Hepatocyte (in vitro differentiated cells): ENCODE measurements around the gene PRRT1B. TPM values are rescaled to one million over a fixed set of nuclear protein-coding genes. Genes with fewer than 3 reads are reported as not detected.

Experiments
- DNase-seq: peaks from one replicate; pipeline ENCODE4 v3.0.0-alpha.2; 2016; ENCODE audit warnings: low spot score
- H2AFZ ChIP-seq: fragments of 200-600 bp; sonication (generic); 2 replicates; pipeline ENCODE4 v1.6.0; 2016; ENCODE audit warnings: antibody characterized with exemption, mild to moderate bottlenecking
- H3K27ac ChIP-seq: fragments of 200-600 bp; sonication (generic); 2 replicates; pipeline ENCODE4 v1.5.1; 2016; ENCODE audit warnings: mild to moderate bottlenecking
- H3K27me3 ChIP-seq: fragments of 200-600 bp; sonication (generic); 2 replicates; pipeline ENCODE4 v1.6.1; 2016
- H3K36me3 ChIP-seq: fragments of 200-600 bp; sonication (generic); replicated peaks from 2 replicates; pipeline ENCODE4 v1.5.1; 2016; ENCODE audit warnings: low read depth; ENCODE audit not compliant: insufficient read depth
- H3K4me1 ChIP-seq: fragments of 200-600 bp; sonication (generic); 2 replicates; pipeline ENCODE4 v1.5.1; 2016; ENCODE audit warnings: mild to moderate bottlenecking, moderate library complexity; ENCODE audit not compliant: insufficient read depth
- H3K4me2 ChIP-seq: fragments of 200-600 bp; sonication (generic); 2 replicates; pipeline ENCODE4 v1.6.0; 2016
- H3K4me3 ChIP-seq: fragments of 200-600 bp; sonication (generic); 2 replicates; pipeline ENCODE4 v1.5.1; 2016; ENCODE audit warnings: mild to moderate bottlenecking
- H3K79me2 ChIP-seq: fragments of 200-600 bp; sonication (generic); 2 replicates; pipeline ENCODE4 v1.6.0; 2017; ENCODE audit warnings: mild to moderate bottlenecking
- H3K9me2 ChIP-seq: fragments of 200-600 bp; sonication (generic); replicated peaks from 2 replicates; pipeline ENCODE4 v1.6.0; 2017; ENCODE audit warnings: mild to moderate bottlenecking; ENCODE audit not compliant: insufficient read depth
- H3K9me3 ChIP-seq: fragments of 200-600 bp; sonication (generic); 2 replicates; pipeline ENCODE4 v1.5.1; 2016; ENCODE audit warnings: low read depth, mild to moderate bottlenecking
- H4K20me1 ChIP-seq: fragments of 200-600 bp; sonication (generic); 2 replicates; pipeline ENCODE4 v1.6.0; 2016; ENCODE audit warnings: mild to moderate bottlenecking; ENCODE audit not compliant: insufficient read depth, poor library complexity, severe bottlenecking
- EZH2 ChIP-seq: fragments of 200-600 bp; sonication (generic); IDR thresholded peaks from 2 replicates; pipeline ENCODE4 v1.6.1; 2016; ENCODE audit warnings: antibody characterized with exemption, mild to moderate bottlenecking, borderline replicate concordance
- EZH2phosphoT487 ChIP-seq: fragments of 200-600 bp; sonication (generic); IDR thresholded peaks from one replicate; pipeline ENCODE4 v1.6.1; 2018; ENCODE audit warnings: antibody characterized with exemption, mild to moderate bottlenecking, low read depth, moderate library complexity; ENCODE audit not compliant: unreplicated experiment, severe bottlenecking
- WGBS: methylation state at CpG from one replicate; pipeline ENCODE4 v1.1.6; 2016; ENCODE audit warnings: low lambda C conversion rate; ENCODE audit errors: missing lambda C conversion rate; 5-methylcytosine and 5-hydroxymethylcytosine counted together
- polyA plus RNA-seq: library from polyadenylated mRNA; unstranded; fragments of >200 nt; fragmentation: Nextera tagmentation; extraction: Ambion mirVana; gene quantifications from 2 replicates; pipeline ENCODE4 v1.2.1, GENCODE V29; 2016
- total RNA-seq: library from RNA; depleted of rRNA; stranded (reverse); fragments of >200 nt; gene quantifications from 2 replicates; pipeline ENCODE4 v1.2.3, GENCODE V29; 2014
- TF ChIP-seq, protein P1 (sequence below): fragments of 200-600 bp; sonication (generic); IDR thresholded peaks from 2 replicates; pipeline ENCODE4 v1.5.1; 2016; ENCODE audit warnings: antibody characterized with exemption, mild to moderate bottlenecking; ENCODE audit not compliant: poor library complexity

PRRT1B gene
- total and polyA plus RNA-seq, 2 experiments from 2014 or later = 0.17 to 1.4 TPM

DNA sequence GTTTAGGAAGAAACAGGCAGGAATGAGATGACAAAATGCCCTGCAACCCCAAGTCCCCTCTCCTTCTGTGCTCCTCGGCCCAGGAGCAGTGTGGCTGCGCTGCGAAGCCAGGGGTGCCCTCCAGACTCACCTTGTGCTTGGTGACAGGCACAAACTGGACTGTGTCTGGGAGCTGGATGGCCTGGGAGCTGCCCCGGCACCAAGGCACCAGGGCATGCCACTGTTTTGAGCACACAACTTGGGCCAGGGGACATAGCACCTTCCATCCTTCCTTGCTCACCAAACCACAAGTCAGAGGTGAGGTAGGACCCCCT, 51.1 kb downstream of the PRRT1B start:
- TF ChIP-seq EZH2 (no peak), EZH2phosphoT487 (no peak)
- TF ChIP-seq, protein P1, sequence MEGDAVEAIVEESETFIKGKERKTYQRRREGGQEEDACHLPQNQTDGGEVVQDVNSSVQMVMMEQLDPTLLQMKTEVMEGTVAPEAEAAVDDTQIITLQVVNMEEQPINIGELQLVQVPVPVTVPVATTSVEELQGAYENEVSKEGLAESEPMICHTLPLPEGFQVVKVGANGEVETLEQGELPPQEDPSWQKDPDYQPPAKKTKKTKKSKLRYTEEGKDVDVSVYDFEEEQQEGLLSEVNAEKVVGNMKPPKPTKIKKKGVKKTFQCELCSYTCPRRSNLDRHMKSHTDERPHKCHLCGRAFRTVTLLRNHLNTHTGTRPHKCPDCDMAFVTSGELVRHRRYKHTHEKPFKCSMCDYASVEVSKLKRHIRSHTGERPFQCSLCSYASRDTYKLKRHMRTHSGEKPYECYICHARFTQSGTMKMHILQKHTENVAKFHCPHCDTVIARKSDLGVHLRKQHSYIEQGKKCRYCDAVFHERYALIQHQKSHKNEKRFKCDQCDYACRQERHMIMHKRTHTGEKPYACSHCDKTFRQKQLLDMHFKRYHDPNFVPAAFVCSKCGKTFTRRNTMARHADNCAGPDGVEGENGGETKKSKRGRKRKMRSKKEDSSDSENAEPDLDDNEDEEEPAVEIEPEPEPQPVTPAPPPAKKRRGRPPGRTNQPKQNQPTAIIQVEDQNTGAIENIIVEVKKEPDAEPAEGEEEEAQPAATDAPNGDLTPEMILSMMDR = no peak
- Histone ChIP-seq H4K20me1 (no peaks in the 10 kb centered on the region), H3K4me1 (no peaks in the 10 kb centered on the region), H3K27ac (no peak overlapping the region), H3K79me2 (no peaks in the 10 kb centered on the region), H3K27me3 (no peaks in the 10 kb centered on the region), H3K9me3 (no peaks in the 10 kb centered on the region), H3K9me2 (no peaks in the 10 kb centered on the region), H3K4me2 (no peak overlapping the region), H2AFZ (no peak overlapping the region), H3K36me3 (no peaks in the 10 kb centered on the region), H3K4me3 (no peak overlapping the region)
- WGBS = 96% methylated on average over 4 of the region's 4 CpGs
- no peak for DNase-seq

GRCh38 chr9:131597246-131597645, 51.9 kb downstream of the PRRT1B start:
- Histone ChIP-seq H3K4me2 (no peak overlapping the region), H3K4me1 (no peaks in the 10 kb centered on the region), H2AFZ (no peak overlapping the region), H3K9me2 (no peaks in the 10 kb centered on the region), H3K79me2 (no peaks in the 10 kb centered on the region), H3K4me3 (no peak overlapping the region), H3K27me3 (no peaks in the 10 kb centered on the region), H3K36me3 (no peaks in the 10 kb centered on the region), H4K20me1 (no peaks in the 10 kb centered on the region), H3K27ac (no peak overlapping the region), H3K9me3 (no peaks in the 10 kb centered on the region)
- TF ChIP-seq EZH2phosphoT487 = no peak
- no peak for TF ChIP-seq EZH2
- TF ChIP-seq, protein P1 = no peak
- 95% methylated on average over 7 of the region's 7 CpGs for WGBS
- DNase-seq = no peak

- no peak for DNase-seq
- H3K9me3 ChIP-seq = no peaks in the 10 kb centered on the region
- no peaks in the 10 kb centered on the region for H3K27me3 ChIP-seq
- TF ChIP-seq EZH2phosphoT487 (no peak), EZH2 (no peak)
- TF ChIP-seq, protein P1 = no peak
- H3K79me2 ChIP-seq = no peaks in the 10 kb centered on the region
- H3K4me1 ChIP-seq = no peaks in the 10 kb centered on the region
- H3K36me3 ChIP-seq = no peaks in the 10 kb centered on the region
- no peaks in the 10 kb centered on the region for H4K20me1 ChIP-seq
- no peak overlapping the region for H3K4me2 ChIP-seq
- no peak overlapping the region for H3K4me3 ChIP-seq
- WGBS = 93% methylated on average over 17 of the region's 17 CpGs
- no peak overlapping the region for H2AFZ ChIP-seq
- no peaks in the 10 kb centered on the region for H3K9me2 ChIP-seq
- no peak overlapping the region for H3K27ac ChIP-seq
Observed at GRCh38 chr9:131598121-131598520, 52.8 kb downstream of the PRRT1B start.

DNA sequence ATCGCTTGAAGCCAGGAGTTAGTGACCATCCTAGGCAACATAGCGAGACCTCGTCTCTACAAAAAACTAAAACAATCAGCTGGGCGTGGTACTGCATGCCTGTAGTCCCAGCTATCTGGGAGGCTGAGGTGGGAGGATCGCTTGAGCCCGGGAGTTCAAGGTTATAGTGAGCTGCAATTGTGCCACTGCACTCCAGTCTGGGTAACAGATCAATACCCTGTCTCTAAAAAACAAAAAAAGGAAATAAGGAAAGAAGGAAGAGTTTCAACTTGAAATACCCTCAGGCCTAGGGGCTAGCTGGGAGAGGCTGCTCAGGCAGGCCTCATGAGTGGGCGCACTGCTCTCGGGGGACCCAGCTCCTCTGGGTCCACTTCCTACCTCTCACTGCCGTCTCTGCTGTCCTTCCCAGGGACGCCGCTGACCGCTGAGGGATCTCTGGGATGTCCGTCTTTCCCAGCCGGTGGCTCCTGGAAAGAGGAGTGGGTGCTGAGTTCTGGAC, 56.4 kb downstream of the PRRT1B start:
- Histone ChIP-seq H3K4me1 (peaks cover 3% of the 10 kb centered on the region), H2AFZ (no peak overlapping the region), H3K9me2 (no peaks in the 10 kb centered on the region), H3K27me3 (no peaks in the 10 kb centered on the region), H3K27ac (no peak overlapping the region), H3K4me2 (no peak overlapping the region), H3K36me3 (no peaks in the 10 kb centered on the region), H4K20me1 (no peaks in the 10 kb centered on the region), H3K4me3 (no peak overlapping the region), H3K9me3 (no peaks in the 10 kb centered on the region), H3K79me2 (no peaks in the 10 kb centered on the region)
- DNase-seq = no peak
- 93% methylated on average over 14 of the region's 14 CpGs for WGBS
- TF ChIP-seq EZH2phosphoT487 (no peak), EZH2 (no peak)
- TF ChIP-seq, protein P1 = no peak
